ENCODE measurements around the gene RGS19. TPM values are rescaled to one million over a fixed set of nuclear protein-coding genes. Genes with fewer than 3 reads are reported as not detected.

The RGS19 gene
- total and polyA plus RNA-seq, 2 donors from 2014 or later: 6.8 to 20.2 TPM

DNA sequence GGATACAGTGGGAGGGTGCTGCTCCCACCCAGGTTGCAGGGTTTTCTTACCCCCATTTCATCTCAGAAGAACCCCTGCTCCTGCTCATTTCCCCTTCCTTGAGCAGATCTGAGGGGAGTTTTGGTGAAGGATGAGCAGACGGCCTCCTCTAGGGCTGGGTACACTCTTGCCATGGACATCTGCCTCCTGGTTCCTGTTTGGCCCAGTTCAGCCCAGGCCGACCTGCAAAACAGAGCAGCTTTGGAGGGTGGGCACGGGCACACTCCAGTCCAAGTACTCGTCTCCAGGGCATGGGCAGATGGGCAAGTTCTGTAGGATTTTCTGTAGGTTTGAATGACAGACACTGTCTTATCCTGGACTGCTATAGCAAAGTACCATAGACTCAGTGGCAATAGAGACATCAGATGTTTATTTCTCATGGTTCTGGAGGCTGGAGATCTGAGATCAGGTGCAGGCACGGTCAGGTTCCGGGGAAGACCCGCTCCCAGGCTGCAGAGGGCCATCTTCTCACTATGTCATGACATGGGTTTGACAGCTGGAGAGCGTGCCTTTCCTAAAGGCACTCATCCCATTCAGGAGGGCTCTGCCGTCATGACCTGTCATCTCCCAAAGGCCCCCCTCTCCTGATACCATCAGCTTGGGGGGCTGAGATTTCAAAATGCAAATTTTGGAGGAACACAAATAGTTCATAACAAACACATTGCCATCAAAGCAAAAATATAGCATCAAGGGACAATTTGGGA lies 21.8 kb upstream of the RGS19 start:
- TF ChIP-seq, protein P1, sequence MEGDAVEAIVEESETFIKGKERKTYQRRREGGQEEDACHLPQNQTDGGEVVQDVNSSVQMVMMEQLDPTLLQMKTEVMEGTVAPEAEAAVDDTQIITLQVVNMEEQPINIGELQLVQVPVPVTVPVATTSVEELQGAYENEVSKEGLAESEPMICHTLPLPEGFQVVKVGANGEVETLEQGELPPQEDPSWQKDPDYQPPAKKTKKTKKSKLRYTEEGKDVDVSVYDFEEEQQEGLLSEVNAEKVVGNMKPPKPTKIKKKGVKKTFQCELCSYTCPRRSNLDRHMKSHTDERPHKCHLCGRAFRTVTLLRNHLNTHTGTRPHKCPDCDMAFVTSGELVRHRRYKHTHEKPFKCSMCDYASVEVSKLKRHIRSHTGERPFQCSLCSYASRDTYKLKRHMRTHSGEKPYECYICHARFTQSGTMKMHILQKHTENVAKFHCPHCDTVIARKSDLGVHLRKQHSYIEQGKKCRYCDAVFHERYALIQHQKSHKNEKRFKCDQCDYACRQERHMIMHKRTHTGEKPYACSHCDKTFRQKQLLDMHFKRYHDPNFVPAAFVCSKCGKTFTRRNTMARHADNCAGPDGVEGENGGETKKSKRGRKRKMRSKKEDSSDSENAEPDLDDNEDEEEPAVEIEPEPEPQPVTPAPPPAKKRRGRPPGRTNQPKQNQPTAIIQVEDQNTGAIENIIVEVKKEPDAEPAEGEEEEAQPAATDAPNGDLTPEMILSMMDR (IDR thresholded peaks at IDR 0.05; ENCODE audit: borderline replicate concordance, extremely low read depth, insufficient read depth): no peak
- DNase-seq: peak in 1 of 5 donors; percentile 41
- no peak overlapping the region for H3K4me3 ChIP-seq (ENCODE audit: low read length in 3 of 3)
- H3K27me3 ChIP-seq (ENCODE audit: control insufficient read depth, insufficient read depth, low read length): peaks cover 2% of the 10 kb centered on the region
- H3K9ac ChIP-seq (ENCODE audit: low read length in 3 of 3): no peak overlapping the region
- H3K9me3 ChIP-seq (ENCODE audit: control insufficient read depth in 2 of 3, insufficient read depth in 1 of 3, low read length in 3 of 3): peaks cover 0 to 2% (median 0%) of the 10 kb centered on the region in 3 donors
- H3K36me3 ChIP-seq (ENCODE audit: control insufficient read depth in 2 of 3, insufficient read depth in 3 of 3, low read length in 3 of 3): no peaks in the 10 kb centered on the region
- no peak for FAIRE-seq
- intact Hi-C loops (cut with DNase I): no loop called here
- no peaks in the 10 kb centered on the region for H3K4me1 ChIP-seq (ENCODE audit: control insufficient read depth in 2 of 3, insufficient read depth in 2 of 3, low read depth in 1 of 3, low read length in 3 of 3)
- no peak overlapping the region for H3K27ac ChIP-seq (ENCODE audit: low read depth in 2 of 2, low read length in 2 of 2)

DNA sequence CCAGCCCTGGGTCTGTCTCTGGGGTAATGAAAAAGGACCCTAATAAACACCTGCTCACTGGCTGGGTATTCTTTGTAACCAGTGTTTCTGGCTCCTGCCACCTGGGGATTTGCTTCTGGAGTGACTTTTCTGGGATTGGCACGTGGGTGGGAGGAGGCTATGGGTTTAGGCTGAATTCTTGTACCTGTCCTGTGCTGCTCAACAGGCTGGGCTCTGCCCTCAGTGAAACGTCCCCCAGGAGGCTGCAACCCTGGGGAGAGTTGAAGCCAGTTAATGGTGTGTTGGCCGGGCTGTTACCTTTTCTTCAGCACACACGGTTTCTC lies 21.2 kb upstream of the RGS19 start:
- FAIRE-seq: no peak
- Histone ChIP-seq H3K36me3 (ENCODE audit: control insufficient read depth in 2 of 3, insufficient read depth in 3 of 3, low read length in 3 of 3) (no peaks in the 10 kb centered on the region), H3K9ac (ENCODE audit: low read length in 3 of 3) (no peak overlapping the region), H3K27me3 (ENCODE audit: control insufficient read depth, insufficient read depth, low read length) (peaks cover 2% of the 10 kb centered on the region), H3K27ac (ENCODE audit: low read depth in 2 of 2, low read length in 2 of 2) (no peak overlapping the region), H3K9me3 (ENCODE audit: control insufficient read depth in 2 of 3, insufficient read depth in 1 of 3, low read length in 3 of 3) (peaks cover 0 to 2% (median 0%) of the 10 kb centered on the region in 3 donors), H3K4me1 (ENCODE audit: control insufficient read depth in 2 of 3, insufficient read depth in 2 of 3, low read depth in 1 of 3, low read length in 3 of 3) (no peaks in the 10 kb centered on the region), H3K4me3 (ENCODE audit: low read length in 3 of 3) (no peak overlapping the region)
- TF ChIP-seq, protein P1 (IDR thresholded peaks at IDR 0.05; ENCODE audit: borderline replicate concordance, extremely low read depth, insufficient read depth): no peak
- no peak for DNase-seq
- intact Hi-C loops (cut with DNase I): no loop called here

DNA sequence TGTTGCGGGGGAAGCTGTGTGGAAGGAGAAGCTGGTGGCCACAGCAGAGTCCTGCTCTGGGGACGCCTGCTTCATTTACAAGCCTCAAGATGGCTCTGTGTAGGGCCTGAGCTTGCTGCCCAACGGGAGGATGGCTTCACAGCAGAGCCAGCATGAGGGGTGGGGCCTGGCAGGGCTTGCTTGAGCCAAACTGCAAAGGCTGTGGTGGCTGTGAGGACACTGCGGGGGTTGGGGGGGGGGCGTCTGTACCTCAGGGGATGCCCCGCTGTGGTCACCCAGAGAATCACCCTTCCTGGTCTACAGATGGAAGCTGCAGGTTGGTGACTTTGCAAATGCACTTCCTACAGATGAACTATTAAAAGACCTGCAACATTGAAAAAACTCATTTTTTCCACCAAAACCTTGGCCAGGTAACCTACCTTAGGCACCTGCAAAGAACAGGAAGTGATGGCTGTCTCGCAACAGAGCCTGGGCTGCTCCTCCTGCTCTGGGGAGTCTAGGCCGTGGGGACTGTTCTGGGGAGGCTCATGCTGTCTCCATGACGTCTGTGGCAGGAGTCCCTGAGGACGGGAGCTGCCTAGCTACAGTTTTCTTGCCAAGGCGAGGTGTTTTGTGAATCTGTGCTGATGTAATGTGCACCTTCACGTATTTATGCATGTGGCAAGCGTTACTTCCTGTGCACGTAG lies 20.7 kb upstream of the RGS19 start:
- peaks cover 0 to 2% (median 0%) of the 10 kb centered on the region in 3 donors for H3K9me3 ChIP-seq (ENCODE audit: control insufficient read depth in 2 of 3, insufficient read depth in 1 of 3, low read length in 3 of 3)
- H3K9ac ChIP-seq (ENCODE audit: low read length in 3 of 3): no peak overlapping the region
- no peak for FAIRE-seq
- H3K4me3 ChIP-seq (ENCODE audit: low read length in 3 of 3): no peak overlapping the region
- no peak overlapping the region for H3K27ac ChIP-seq (ENCODE audit: low read depth in 2 of 2, low read length in 2 of 2)
- TF ChIP-seq, protein P1 (IDR thresholded peaks at IDR 0.05; ENCODE audit: borderline replicate concordance, extremely low read depth, insufficient read depth): no peak
- no peaks in the 10 kb centered on the region for H3K36me3 ChIP-seq (ENCODE audit: control insufficient read depth in 2 of 3, insufficient read depth in 3 of 3, low read length in 3 of 3)
- no peak for DNase-seq
- peaks cover 2% of the 10 kb centered on the region for H3K27me3 ChIP-seq (ENCODE audit: control insufficient read depth, insufficient read depth, low read length)
- intact Hi-C loops (cut with DNase I): no loop called here
- no peaks in the 10 kb centered on the region for H3K4me1 ChIP-seq (ENCODE audit: control insufficient read depth in 2 of 3, insufficient read depth in 2 of 3, low read depth in 1 of 3, low read length in 3 of 3)
